OCI-LY1 (cell line): ENCODE measurements around the gene MYOF.

Experiments used
- EZH2 ChIP-seq: fragments of 200-600 bp; sonication (generic), shearing (Covaris generic); IDR thresholded peaks from 2 replicates; pipeline ENCODE4 v1.8.0; 2017; ENCODE audit warnings: borderline replicate concordance, mixed run types, mild to moderate bottlenecking, antibody characterized with exemption, low read length, moderate library complexity, mixed read lengths
- TF ChIP-seq, protein P1 (sequence below): fragments of 200-600 bp; sonication (generic), shearing (Covaris generic); IDR thresholded peaks from 2 replicates; pipeline ENCODE4 v1.5.1; 2017; ENCODE audit warnings: mild to moderate bottlenecking, antibody characterized with exemption, low read length, moderate library complexity, mixed read lengths

DNA sequence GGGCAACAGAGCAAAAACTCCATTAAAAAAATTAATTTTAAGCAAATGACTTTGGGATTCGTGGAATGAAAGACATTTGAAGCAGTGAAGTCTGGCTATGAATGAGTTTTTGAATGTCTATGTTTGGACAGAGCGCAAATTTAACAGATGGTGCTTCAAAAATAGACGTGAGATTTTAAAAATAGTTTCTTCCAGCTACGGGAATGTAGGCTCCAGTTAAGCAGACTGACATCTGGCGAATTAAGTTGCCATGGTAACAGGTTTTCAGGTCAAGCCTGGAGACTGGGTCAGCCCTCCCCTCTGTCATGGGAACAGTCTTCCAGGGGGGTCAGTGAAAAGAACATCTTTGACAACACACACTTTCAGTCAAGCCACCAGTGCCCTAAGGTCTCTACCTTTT, 62.0 kb downstream of the MYOF start:
- TF ChIP-seq, protein P1, sequence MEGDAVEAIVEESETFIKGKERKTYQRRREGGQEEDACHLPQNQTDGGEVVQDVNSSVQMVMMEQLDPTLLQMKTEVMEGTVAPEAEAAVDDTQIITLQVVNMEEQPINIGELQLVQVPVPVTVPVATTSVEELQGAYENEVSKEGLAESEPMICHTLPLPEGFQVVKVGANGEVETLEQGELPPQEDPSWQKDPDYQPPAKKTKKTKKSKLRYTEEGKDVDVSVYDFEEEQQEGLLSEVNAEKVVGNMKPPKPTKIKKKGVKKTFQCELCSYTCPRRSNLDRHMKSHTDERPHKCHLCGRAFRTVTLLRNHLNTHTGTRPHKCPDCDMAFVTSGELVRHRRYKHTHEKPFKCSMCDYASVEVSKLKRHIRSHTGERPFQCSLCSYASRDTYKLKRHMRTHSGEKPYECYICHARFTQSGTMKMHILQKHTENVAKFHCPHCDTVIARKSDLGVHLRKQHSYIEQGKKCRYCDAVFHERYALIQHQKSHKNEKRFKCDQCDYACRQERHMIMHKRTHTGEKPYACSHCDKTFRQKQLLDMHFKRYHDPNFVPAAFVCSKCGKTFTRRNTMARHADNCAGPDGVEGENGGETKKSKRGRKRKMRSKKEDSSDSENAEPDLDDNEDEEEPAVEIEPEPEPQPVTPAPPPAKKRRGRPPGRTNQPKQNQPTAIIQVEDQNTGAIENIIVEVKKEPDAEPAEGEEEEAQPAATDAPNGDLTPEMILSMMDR = no peak
- TF ChIP-seq EZH2 = no peak
